HG03103 (cell line): ENCODE measurements around the gene ZNF30.
"Not testable (repeated sequence)": the region's sequence is repeated elsewhere in the genome, so short reads cannot be mapped to it uniquely, and the experiment has no call there.

Experiments
- ATAC-seq: cut with Tn5 transposase; IDR thresholded peaks from one replicate; pipeline ENCODE4 v1.9.1; 2021; ENCODE audit warnings: low read depth; ENCODE audit not compliant: unreplicated experiment

Gene ZNF30

DNA sequence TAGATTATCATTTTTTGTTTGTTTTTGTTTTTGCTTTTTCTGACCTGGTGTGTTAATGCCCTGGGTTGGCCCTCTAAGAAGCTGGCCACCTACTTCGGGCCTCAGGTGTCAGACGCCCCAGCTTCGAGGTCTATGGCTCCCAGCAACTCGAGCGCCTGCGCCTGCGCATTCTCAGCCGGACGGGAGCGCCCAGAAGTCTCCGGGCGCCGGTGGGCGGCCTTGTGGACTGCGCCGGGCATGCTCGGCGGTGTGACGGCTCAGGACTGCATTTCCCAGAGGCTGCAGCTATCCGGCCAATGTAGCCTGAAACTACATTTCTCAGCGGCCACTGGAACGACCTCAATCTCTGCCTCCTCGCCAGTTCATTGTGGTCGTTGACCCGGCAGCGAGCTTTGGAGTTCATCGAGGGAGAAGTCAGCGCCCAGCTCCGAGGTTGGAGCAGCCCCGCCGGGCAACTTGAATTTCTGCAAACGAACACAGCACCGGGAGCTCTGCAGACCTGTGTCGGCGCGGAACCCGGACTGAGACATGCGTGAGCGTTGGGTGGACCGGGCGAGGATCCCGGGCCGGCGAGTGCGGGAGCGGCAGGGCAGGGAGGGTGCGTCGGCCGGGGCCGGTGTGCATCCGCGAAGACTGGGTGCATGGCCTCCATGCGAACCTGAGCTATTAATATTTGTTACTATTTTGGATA is at the start of gene ZNF30:
Gene ZNF30 (plus strand): TSS at position 219 of the 691 bp plus-strand sequence. CDS start 3,045 bp downstream, outside the sequence.
- ATAC-seq, result peak; percentile 94

GRCh38 chr19:34879563-34879962 is 47.1 kb upstream of the ZNF30 start:
- no peak for ATAC-seq

GRCh38 chr19:34880034-34880433 is 46.7 kb upstream of the ZNF30 start:
- no peak for ATAC-seq

DNA sequence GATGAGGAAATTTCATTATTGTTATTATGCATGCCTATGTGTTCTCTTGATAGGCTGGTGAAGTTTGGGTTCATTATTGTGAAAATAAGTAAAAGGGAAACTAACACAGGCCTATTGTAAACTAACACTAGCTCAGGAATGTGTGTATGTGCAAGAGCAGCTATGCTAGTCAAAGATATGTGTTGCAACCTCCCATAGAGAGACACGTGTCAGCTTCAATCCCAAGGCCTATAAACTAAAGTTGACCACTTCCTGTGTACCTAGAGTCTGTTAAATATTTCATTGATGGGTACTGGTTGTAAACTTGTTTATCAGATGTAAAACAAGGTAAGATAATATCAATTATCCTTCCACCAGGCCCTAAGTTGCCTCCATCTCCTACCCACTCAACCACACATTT is 44.7 kb upstream of the ZNF30 start:
- no peak for ATAC-seq

DNA sequence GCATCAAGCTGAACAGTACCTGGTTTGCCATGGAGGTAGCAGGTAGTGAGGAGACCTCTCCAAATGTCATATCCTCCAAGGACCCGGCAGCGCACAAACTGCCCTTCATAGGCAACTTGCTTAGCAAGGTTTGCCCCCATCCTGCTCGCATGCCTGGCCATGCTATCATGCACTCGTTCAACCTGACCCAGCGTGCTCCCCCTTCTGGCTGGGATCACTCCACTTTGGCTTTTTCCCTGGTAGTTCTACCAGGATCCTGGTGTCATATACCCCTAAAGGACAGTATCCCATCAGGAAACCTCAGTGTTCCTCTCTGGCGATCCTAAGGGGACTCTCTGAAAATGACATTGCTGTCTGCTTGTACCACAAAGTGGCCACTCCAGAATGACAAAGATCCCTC is 38.6 kb upstream of the ZNF30 start:
- ATAC-seq, result no peak

- no peak for ATAC-seq
Observed at GRCh38 chr19:34900245-34900644, 26.5 kb upstream of the ZNF30 start.

DNA sequence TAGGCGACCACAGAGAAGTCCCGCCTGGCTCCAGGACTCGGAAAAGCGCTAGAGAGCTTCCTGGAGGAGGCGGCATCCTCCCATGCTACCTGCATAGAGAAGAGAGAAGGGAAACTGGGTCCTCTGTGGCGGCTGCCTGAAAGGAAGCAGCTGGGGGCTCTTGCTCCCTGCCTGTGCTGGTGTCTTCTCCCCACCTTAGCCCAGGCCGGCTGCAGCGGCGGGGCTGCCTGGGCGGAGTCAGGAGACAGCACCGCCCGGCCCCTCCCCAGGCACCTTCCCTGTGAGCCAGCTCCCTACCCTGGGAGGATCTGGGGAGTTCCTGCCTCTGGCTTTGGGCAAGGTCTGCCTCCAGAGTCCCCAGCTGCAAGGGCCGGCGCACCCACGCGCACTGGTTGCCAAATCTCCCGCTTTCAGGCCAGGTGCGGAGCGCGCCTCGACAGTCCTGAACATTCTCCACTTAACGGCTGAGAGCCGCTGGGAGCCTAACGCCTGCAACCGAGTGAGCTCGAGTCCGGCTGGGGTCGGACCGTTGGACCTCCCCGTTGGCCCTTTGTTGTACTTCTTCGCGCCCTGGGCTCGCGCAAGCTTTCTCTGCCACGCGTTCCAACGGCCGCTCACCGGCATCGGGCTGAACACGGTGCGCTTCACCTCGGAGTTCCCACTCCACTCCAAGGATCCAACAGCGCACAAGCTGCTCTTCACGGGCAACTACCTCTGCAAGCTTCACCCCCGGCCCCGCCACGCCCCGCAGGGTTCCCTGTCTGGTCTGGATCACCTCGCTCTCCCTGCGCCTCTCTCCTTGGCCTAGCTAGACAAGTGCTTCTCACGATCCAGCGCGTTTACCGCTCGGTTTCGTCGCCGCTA is 21.8 kb upstream of the ZNF30 start:
- no peak for ATAC-seq

GRCh38 chr19:34910770-34911169 is 15.9 kb upstream of the ZNF30 start:
- ATAC-seq, result no peak

DNA sequence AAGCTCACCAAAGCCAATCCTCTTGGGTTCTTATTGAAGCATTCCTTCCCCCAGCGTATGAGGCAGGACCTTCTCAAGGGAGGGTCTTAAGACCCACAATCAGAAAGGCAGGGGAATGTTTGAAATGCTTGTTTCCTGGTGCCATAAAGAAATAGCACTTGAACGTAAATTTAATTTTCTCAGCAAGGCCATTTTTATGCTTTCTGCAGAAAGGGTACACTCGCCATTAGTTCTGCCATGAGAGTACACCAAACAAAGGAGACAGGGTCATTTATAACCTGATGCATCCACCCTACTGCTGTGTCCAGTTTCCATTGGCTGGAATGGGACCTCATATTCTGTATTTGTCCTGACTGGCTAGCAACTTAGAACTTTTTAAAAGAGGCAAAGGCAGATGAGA is 9.6 kb upstream of the ZNF30 start:
- ATAC-seq, result not testable (repeated sequence)

GRCh38 chr19:34918190-34918589 is 8.5 kb upstream of the ZNF30 start:
- no peak for ATAC-seq

DNA sequence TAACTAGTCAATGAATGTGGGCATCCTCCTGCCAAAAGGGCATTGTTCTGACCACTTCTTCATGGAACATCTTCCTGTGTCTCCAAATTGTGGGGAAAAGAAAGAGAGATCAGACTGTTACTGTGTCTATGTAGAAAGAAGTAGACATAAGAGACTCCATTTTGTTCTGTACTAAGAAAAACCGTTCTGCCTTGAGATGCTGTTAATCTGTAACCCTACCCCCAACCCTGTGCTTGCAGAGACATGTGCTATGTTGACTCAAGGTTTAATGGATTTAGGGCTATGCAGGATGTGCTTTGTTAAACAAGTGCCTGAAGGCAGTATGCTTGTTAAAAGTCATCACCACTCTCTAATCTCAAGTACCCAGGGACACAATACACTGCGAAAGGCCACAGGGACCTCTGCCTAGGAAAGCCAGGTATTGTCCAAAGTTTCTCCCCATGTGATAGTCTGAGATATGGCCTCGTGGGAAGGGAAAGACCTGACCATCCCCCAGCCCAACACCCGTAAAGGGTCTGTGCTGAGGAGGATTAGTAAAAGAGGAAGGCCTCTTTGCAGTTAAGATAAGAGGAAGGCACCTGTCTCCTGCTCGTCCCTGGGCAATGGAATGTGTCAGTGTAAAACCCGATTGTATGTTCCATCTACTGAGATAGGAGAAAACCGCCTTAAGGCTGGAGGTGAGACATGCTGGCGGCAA is 6.5 kb upstream of the ZNF30 start:
- not testable (repeated sequence) for ATAC-seq

DNA sequence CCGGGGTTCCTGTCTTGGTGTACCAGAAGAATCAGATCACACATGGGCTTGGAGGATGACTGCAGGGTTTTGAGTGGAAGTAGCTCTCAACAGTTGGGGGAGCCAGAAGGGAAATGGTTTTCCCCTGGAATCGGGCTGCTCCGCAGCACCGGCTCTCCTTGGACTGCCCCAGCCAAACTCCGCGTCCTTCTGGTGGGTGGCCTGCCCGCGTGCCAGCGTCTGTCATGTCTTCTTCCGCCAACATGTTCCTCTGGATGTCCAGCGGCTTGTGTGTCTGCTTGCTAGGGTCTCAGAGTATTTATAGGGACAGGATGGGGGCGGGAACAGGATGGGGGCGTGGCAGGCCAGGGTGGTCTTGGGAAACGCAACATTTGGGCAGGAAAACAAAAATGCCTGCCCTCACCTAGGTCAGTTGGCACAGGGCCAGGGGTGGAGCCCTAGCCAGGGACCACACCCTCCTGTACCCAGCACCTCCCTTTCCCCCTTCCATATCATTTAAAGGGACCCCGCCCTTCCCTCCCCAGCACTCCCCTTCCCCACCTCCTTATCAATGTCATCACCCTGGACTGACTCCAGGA is 1.3 kb upstream of the ZNF30 start:
- no peak for ATAC-seq

DNA sequence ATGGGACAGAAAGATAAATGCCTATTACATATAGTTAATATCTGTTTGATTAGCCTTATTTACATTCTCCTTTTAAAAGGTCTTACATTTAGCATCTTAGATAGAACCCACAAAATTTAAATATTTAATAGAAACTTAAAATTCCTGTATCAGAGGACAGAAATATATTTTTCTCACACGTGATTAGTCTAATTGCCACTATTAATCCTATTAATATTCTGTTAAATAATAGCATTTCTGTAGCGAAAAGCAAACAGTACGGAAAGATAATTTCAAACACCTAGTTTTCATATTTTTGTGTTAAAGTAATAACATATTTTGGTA is 380 bp upstream of the ZNF30 start:
- no peak for ATAC-seq

GRCh38 chr19:34932494-34932893 is 5.8 kb downstream of the ZNF30 start:
- no peak for ATAC-seq

GRCh38 chr19:34936184-34936583 is 9.5 kb downstream of the ZNF30 start:
- ATAC-seq, result no peak

- ATAC-seq, result no peak
Observed at GRCh38 chr19:34938886-34939285, 12.2 kb downstream of the ZNF30 start.

GRCh38 chr19:34943861-34944573 is 17.3 kb downstream of the ZNF30 start:
- no peak for ATAC-seq

DNA sequence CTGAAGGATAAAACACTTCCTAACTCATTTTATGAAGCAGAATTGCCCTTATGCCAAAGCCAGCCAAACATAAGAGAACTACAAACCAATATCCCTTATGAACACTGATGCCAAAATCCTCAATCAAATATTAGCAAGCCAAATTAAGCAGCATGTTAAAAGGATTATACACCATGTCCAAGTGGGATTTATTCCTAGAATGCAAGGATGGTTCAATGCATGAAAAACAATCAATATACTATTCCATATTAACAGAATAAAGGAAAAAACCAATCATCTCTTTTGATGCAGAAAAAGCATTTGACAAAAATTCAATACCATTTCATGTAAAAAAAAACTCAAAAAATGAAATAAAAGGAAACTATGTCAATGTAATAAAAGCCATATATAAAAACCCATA is 26.4 kb downstream of the ZNF30 start:
- ATAC-seq, result no peak

DNA sequence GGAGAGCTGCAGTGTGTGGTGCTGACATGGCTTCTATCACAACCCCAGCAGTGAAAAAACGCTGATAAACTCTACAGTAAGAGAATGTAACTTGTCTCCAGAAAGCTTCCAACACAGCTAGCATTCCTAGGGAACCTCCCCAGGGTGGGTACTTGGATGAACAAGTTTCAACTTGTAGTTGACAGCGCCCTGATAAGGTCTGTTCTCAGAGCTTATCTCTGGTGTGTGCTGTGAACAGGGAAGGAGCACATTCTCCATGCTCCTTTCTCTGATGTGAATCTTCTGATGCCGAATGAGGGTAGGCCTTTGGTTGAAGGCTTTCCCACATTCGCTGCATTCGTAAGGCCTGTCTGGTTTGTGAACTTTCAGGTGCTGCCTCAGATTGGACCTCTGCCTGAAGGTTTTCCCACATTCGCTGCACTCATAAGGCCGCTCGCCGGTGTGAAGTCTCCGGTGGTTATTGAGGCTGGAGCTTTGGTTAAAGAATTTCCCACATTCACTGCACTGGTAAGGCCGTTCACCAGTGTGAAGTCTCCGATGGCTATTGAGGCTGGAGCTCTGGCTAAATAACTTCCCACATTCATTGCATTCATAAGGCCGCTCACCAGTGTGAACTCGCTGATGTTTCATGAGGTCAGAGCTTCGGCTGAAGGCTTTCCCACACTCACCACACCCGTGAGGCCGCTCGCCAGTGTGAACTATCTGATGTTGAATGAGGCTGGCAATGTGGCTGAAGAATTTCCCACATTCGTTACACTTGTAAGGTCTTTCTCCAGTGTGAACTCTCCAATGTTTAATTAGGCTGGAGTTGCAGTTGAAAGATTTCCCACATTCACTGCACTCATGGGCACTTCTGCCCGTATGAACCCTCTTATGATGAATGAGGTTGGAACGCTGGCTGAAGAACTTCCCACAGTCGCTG is 31.4 kb downstream of the ZNF30 start:
- no peak for ATAC-seq
